Small intestine (tissue), 7 donors: ENCODE data around the gene TEX19. TPM values are rescaled to one million over a fixed set of nuclear protein-coding genes. Genes with fewer than 3 reads are reported as not detected.
A peak's percentile ranks its signal among the peaks of the same experiment; 100 is the strongest.

Experiments
- DNase-seq, 2 donors: peaks; one replicate each; pipeline versions ENCODE4 v3.0.0 to v3.0.0-alpha.2; 2013
- FAIRE-seq: peaks from 2 replicates; lab custom pipeline; 2012; peaks lifted over from hg19 to GRCh38; lab: Jason Lieb, UNC
- H3K27ac ChIP-seq, 3 donors: one replicate each; pipeline ENCODE4 v1.5.1; 2013; ENCODE audit warnings: low read length in 2 of 3, mild to moderate bottlenecking in 2 of 3, control low read depth in 1 of 3, inconsistent platforms in 1 of 3, low read depth in 1 of 3, moderate library complexity in 1 of 3
- H3K27me3 ChIP-seq, 3 donors: one replicate each; pipeline ENCODE4 v1.6.1; 2013; ENCODE audit warnings: low read length in 3 of 3, inconsistent platforms in 1 of 3; ENCODE audit not compliant: control insufficient read depth in 3 of 3, insufficient read depth in 3 of 3
- H3K36me3 ChIP-seq, 3 donors: one replicate each; pipeline ENCODE4 v1.6.1; 2013; ENCODE audit warnings: low read length in 3 of 3, inconsistent platforms in 1 of 3, low read depth in 1 of 3, mild to moderate bottlenecking in 1 of 3, moderate library complexity in 1 of 3; ENCODE audit not compliant: control insufficient read depth in 3 of 3, insufficient read depth in 2 of 3
- H3K4me1 ChIP-seq, 3 donors: one replicate each; pipeline ENCODE4 v1.6.1; 2013; ENCODE audit warnings: low read length in 2 of 3, inconsistent platforms in 1 of 3, low read depth in 1 of 3, mild to moderate bottlenecking in 1 of 3, moderate library complexity in 1 of 3; ENCODE audit not compliant: control insufficient read depth in 3 of 3, insufficient read depth in 2 of 3
- H3K4me3 ChIP-seq, 3 donors: one replicate each; pipeline ENCODE4 v1.5.1; 2013; ENCODE audit warnings: low read length in 3 of 3, control low read depth in 1 of 3, inconsistent platforms in 1 of 3, low read depth in 1 of 3, mild to moderate bottlenecking in 1 of 3, moderate library complexity in 1 of 3
- H3K9me3 ChIP-seq, 2 donors: one replicate each; pipeline ENCODE4 v1.6.1; 2013; ENCODE audit warnings: low read depth in 1 of 2, low read length in 1 of 2; ENCODE audit not compliant: control insufficient read depth in 2 of 2, insufficient read depth in 1 of 2
- whole genome bisulfite sequencing, 3 donors: extraction: QIAGEN DNeasy Blood & Tissue Kit; methylation state at CpG; one replicate each; pipeline ENCODE4 v1.1.7; 2013; 5-methylcytosine and 5-hydroxymethylcytosine counted together
- polyA plus RNA-seq, 4 donors: library from polyadenylated mRNA; stranded (reverse) in 3 of 4; unstranded in 1 of 4; fragments of 200-250 nt in 3 of 4; fragments of 120-200 nt in 1 of 4; gene quantifications; one replicate each; pipeline versions ENCODE4 v1.2.1 to v1.2.3, GENCODE V29; 2013
- donor health status: healthy with polysubstance abuse.
- donor health status: control.
- donor health status: control.
- donor health status: Bipolar disorder and iron deficiency.
- donor health status: healthy.

Gene TEX19
- polyA plus RNA-seq, 4 donors: 0.07 TPM; not detected in 3

DNA sequence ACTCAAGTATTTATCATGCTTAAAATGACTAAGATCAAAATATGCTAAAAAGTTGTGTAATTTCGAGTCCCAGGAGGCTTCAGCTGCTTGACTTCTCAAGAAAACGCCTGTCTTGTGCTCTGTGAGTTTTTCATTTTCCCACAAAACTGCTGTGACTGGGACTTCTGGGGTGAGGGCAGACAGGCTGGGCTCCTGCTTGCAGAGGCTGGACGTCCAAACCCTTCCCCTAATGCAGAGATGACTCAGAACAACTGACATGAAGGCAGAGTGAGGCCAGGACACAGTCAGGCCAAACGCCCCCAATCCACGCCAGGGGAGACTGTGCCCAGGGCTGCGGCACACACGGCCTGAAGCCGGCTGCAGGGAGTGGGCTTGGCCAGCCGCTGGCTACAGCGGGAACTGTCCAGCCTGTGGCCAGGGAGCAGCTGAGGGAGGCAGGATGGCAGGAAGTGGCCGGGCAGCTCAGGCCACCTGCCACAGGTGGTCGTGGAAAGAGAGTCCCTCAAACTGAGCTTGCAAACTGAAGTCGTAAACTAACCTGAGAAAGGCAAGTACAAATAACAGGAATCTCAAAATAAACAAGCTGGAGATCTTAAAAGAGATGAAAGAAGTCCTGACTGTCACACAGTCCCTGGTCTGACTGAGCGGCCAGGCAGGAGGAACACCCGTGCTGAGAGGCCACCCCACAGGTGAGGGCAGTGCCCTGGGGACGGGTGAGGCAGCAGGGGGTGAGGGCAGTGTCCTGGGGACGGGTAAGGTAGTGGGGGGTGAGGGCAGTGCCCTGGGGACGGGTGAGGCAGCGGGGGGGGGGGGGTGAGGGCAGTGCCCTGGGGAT, 37.8 kb downstream of the TEX19 start:
- DNase-seq (no peak), FAIRE-seq (no peak)
- Histone ChIP-seq H3K4me3 (no peak overlapping the region), H3K36me3 (peaks cover 2 to 68% (median 6%) of the 10 kb centered on the region in 3 donors), H3K27ac (no peak overlapping the region), H3K27me3 (no peaks in the 10 kb centered on the region), H3K9me3 (no peaks in the 10 kb centered on the region), H3K4me1 (no peaks in the 10 kb centered on the region)
- WGBS, 3 donors: 75 to 88% (median 81%) methylated on average over 17 to 19 of the region's 19 CpGs

- peaks cover under 1 to 65% (median 4%) of the 10 kb centered on the region in 3 donors for H3K36me3 ChIP-seq
- FAIRE-seq: no peak
- no peak for DNase-seq
- H3K4me1 ChIP-seq: no peaks in the 10 kb centered on the region
- no peaks in the 10 kb centered on the region for H3K27me3 ChIP-seq
- H3K27ac ChIP-seq: no peak overlapping the region
- H3K4me3 ChIP-seq: no peak overlapping the region
- 75 to 88% (median 85%) methylated on average over 31 to 38 of the region's 38 CpGs for WGBS, 3 donors
- H3K9me3 ChIP-seq: no peaks in the 10 kb centered on the region
Measured at GRCh38 chr17:82397449-82398335, 38.6 kb downstream of the TEX19 start.

GRCh38 chr17:82399041-82399441, 40.0 kb downstream of the TEX19 start:
- H3K36me3 ChIP-seq: peaks cover 0 to 67% (median 3%) of the 10 kb centered on the region in 3 donors
- 73 to 88% (median 85%) methylated on average over 13 of the region's 13 CpGs for WGBS, 3 donors
- DNase-seq (no peak), FAIRE-seq (no peak)
- no peaks in the 10 kb centered on the region for H3K27me3 ChIP-seq
- no peak overlapping the region for H3K27ac ChIP-seq
- no peaks in the 10 kb centered on the region for H3K9me3 ChIP-seq
- no peak overlapping the region for H3K4me3 ChIP-seq
- H3K4me1 ChIP-seq: no peaks in the 10 kb centered on the region

GRCh38 chr17:82399601-82400101, 40.6 kb downstream of the TEX19 start:
- FAIRE-seq (no peak), DNase-seq (no peak)
- H3K27ac ChIP-seq: no peak overlapping the region
- H3K4me3 ChIP-seq: no peak overlapping the region
- 83 to 92% (median 91%) methylated on average over 17 to 18 of the region's 18 CpGs for WGBS, 3 donors
- no peaks in the 10 kb centered on the region for H3K9me3 ChIP-seq
- no peaks in the 10 kb centered on the region for H3K4me1 ChIP-seq
- peaks cover 0 to 67% (median 6%) of the 10 kb centered on the region in 3 donors for H3K36me3 ChIP-seq
- no peaks in the 10 kb centered on the region for H3K27me3 ChIP-seq

DNA sequence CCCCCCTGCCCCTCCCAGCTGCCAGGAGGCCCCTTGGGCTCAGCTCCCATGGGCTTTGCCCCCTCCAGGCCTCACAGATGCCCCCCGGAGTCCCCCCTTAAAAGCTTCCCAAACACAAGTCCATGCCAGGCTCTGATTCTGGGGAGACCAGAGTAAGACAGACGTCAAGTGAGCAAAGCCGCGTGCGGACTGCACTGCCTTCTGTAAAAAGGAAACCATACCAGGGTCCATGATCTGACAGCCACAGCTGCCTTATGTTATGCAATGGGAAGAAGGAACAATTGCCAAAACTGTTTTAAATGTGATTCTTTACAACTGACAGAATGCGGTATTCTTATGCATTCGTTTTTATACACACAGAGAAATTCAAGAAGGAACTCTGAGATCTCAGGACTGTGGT, 41.2 kb downstream of the TEX19 start:
- no peak for DNase-seq
- Histone ChIP-seq H3K9me3 (no peaks in the 10 kb centered on the region), H3K27me3 (no peaks in the 10 kb centered on the region), H3K36me3 (peaks cover 0 to 66% (median 9%) of the 10 kb centered on the region in 3 donors), H3K27ac (no peak overlapping the region), H3K4me1 (no peaks in the 10 kb centered on the region), H3K4me3 (no peak overlapping the region)
- FAIRE-seq: no peak
- 68 to 86% (median 85%) methylated on average over 7 of the region's 7 CpGs for WGBS, 3 donors

- no peak for DNase-seq
- WGBS, 3 donors: 69 to 82% (median 73%) methylated on average over 18 to 19 of the region's 19 CpGs
- no peak overlapping the region for H3K4me3 ChIP-seq
- no peak for FAIRE-seq
- peaks cover 0 to 66% (median 10%) of the 10 kb centered on the region in 3 donors for H3K36me3 ChIP-seq
- no peaks in the 10 kb centered on the region for H3K4me1 ChIP-seq
- H3K9me3 ChIP-seq: no peaks in the 10 kb centered on the region
- H3K27me3 ChIP-seq: no peaks in the 10 kb centered on the region
- peak overlapping the region in 1 of 3 donors; percentile 18 for H3K27ac ChIP-seq
Measured at GRCh38 chr17:82400830-82401229, 41.8 kb downstream of the TEX19 start.

- FAIRE-seq: no peak
- Histone ChIP-seq H3K27ac (no peak overlapping the region), H3K27me3 (no peaks in the 10 kb centered on the region), H3K9me3 (no peaks in the 10 kb centered on the region), H3K36me3 (peaks cover 0 to 71% (median 10%) of the 10 kb centered on the region in 3 donors), H3K4me3 (no peak overlapping the region), H3K4me1 (no peaks in the 10 kb centered on the region)
- WGBS, 3 donors: 77 to 85% (median 84%) methylated on average over 7 of the region's 7 CpGs
- DNase-seq: no peak
Measured at GRCh38 chr17:82402865-82403264, 43.8 kb downstream of the TEX19 start.
